K562 (cell line): Measurements from ENCODE around the gene BAIAP2. TPM values are rescaled to one million over a fixed set of nuclear protein-coding genes. Genes with fewer than 3 reads are reported as not detected.

Experiments
- BRCA1 ChIP-seq, 2 experiments: fragments of 450-650 bp in 1 of 2; sonication (generic) in 1 of 2; formaldehyde crosslinking in 1 of 2; IDR thresholded peaks; 2 replicates each; pipeline versions ENCODE4 v1.5.0 to v1.6.1; 2017 to 2020; ENCODE audit warnings: mild to moderate bottlenecking in 1 of 2, missing genetic modification reagents in 1 of 2
- CBX1 ChIP-seq: sonication (generic); IDR thresholded peaks from 2 replicates; pipeline ENCODE4 v1.6.1; 2016; ENCODE audit warnings: antibody characterized with exemption, low read depth, mild to moderate bottlenecking
- ESRRB ChIP-seq: fragments of 250-450 bp; sonication (Bioruptor Pico); IDR thresholded peaks from 2 replicates; pipeline ENCODE4 v1.5.0; 2020; ENCODE audit warnings: mild to moderate bottlenecking, moderate library complexity, borderline replicate concordance
- GABPA ChIP-seq: fragments of 200-800 bp; sonication (Bioruptor generic); conservative IDR thresholded peaks from 2 replicates; pipeline ENCODE4 v1.6.1; 2016; ENCODE audit warnings: low read depth, missing genetic modification characterization, missing compliant biosample characterization
- NEUROD1 ChIP-seq: fragments of 150-350 bp; IDR thresholded peaks from 2 replicates; pipeline ENCODE4 v1.6.1; 2014; ENCODE audit warnings: borderline replicate concordance, low read length, low read depth; ENCODE audit not compliant: partially characterized antibody
- POLR2A ChIP-seq: fragments of 450-650 bp; conservative IDR thresholded peaks from 2 replicates; pipeline ENCODE4 v1.6.1; 2016
- RBM39 ChIP-seq: fragments of 200-400 bp; formaldehyde crosslinking; optimal IDR thresholded peaks from 2 replicates; pipeline ENCODE3; 2018; ENCODE audit warnings: low read depth, low read length
- RFX1 ChIP-seq: fragments of 450-650 bp; IDR thresholded peaks from 2 replicates; pipeline ENCODE4 v1.6.1; 2016; ENCODE audit warnings: mild to moderate bottlenecking, moderate library complexity
- STAT5A ChIP-seq: IDR thresholded peaks from 2 replicates; pipeline ENCODE4 v1.6.1; 2012; ENCODE audit warnings: low read length, inconsistent platforms, borderline replicate concordance
- TARDBP ChIP-seq: fragments of 450-650 bp; IDR thresholded peaks from 2 replicates; pipeline ENCODE4 v1.6.1; 2016
- ZC3H4 ChIP-seq: sonication (generic); formaldehyde crosslinking; IDR thresholded peaks from 2 replicates; pipeline ENCODE4 v1.9.0; 2021; ENCODE audit warnings: missing genetic modification reagents, borderline replicate concordance
- ZNF12 ChIP-seq: sonication (generic); formaldehyde crosslinking; IDR thresholded peaks from 2 replicates; pipeline ENCODE4 v1.4.0; 2020; ENCODE audit warnings: mild to moderate bottlenecking, missing genetic modification reagents
- polyA plus RNA-seq, 8 experiments: library from polyadenylated mRNA; depleted of rRNA in 4 of 8; stranded (reverse) in 5 of 8; unstranded in 3 of 8; fragments of >200 nt; fragmentation: Nextera tagmentation in 2 of 8; fragmentation: Illumina TruSeq in 1 of 8; extraction: Ambion mirVana in 2 of 8; extraction: Trizol in 1 of 8; gene quantifications; 2 replicates each; pipeline versions ENCODE4 v1.2.1 to v1.2.3, GENCODE V29; 2011 to 2014; ENCODE audit warnings: inconsistent platforms in 1 of 8, missing spikeins in 1 of 8
- total RNA-seq, 7 experiments: library from RNA; depleted of rRNA in 6 of 7; stranded (reverse); fragments of >200 nt in 6 of 7; fragmentation: Illumina TruSeq in 2 of 7; extraction: Trizol in 2 of 7; gene quantifications; 2 replicates each; pipeline versions ENCODE4 v1.2.1 to v1.2.3, GENCODE V29; 2011 to 2021; ENCODE audit warnings: low replicate concordance in 1 of 7
- TF ChIP-seq, protein P1 (sequence below): fragments of 250-450 bp; sonication (Bioruptor Pico); IDR thresholded peaks from 2 replicates; pipeline ENCODE4 v1.4.0; 2020; ENCODE audit warnings: mild to moderate bottlenecking, moderate library complexity
- TF ChIP-seq, protein P2 (sequence below), 2 experiments: fragments of 450-650 bp; IDR thresholded peaks; 2 replicates each; pipeline ENCODE4 v1.6.1; 2018; ENCODE audit warnings: mild to moderate bottlenecking in 2 of 2, low read depth in 1 of 2; ENCODE audit not compliant: partially characterized antibody in 2 of 2
- TF ChIP-seq, protein P3 (sequence below): sonication (generic); formaldehyde crosslinking; IDR thresholded peaks from 2 replicates; pipeline ENCODE4 v1.8.1; 2023; ENCODE audit warnings: mild to moderate bottlenecking, missing genetic modification reagents
- TF ChIP-seq, protein P4 (sequence below): fragments of 450-650 bp; IDR thresholded peaks from 2 replicates; pipeline ENCODE4 v1.7.0; 2016; ENCODE audit warnings: borderline replicate concordance
- TF ChIP-seq, protein P5 (sequence below): fragments of 450-650 bp; IDR thresholded peaks from 2 replicates; pipeline ENCODE4 v1.6.1; 2014; ENCODE audit warnings: low read depth, mild to moderate bottlenecking, moderate library complexity, borderline replicate concordance

BAIAP2 gene
- total and polyA plus RNA-seq, 9 of the 15 experiments (the other 6 are each of a cell fraction or from before 2014, with no cell fraction given), result 2.3 to 51.6 (median 18.4) TPM

DNA sequence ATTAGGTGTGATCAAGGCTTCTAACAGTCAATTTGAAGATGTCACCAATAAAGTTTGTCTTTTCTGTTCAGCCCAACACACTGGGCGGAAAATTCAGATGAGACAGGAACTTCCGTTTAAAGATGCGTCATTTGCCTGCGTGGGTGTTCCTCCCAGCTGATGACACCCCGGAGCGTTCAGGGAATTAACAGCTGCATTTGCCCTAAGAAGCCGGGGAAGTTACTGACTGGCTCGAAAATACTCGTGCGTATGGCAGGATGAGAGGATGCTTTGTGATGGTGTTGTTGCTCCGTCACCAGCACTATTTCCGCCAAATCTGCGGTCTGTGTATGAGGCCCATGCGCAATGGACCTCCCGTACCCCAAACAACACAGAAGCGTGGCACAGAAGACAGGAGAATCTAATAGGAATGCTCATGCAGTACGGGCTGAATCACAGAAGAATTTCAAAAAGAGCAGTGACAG lies 118.4 kb downstream of the BAIAP2 start (continued):
- TF ChIP-seq BRCA1 (IDR thresholded peaks at IDR 0.05), result no peak
- no peak for TF ChIP-seq BRCA1 (CRISPR knock-in tag; IDR thresholded peaks at IDR 0.05)
- TF ChIP-seq TARDBP, result no peak
- TF ChIP-seq, protein P1, sequence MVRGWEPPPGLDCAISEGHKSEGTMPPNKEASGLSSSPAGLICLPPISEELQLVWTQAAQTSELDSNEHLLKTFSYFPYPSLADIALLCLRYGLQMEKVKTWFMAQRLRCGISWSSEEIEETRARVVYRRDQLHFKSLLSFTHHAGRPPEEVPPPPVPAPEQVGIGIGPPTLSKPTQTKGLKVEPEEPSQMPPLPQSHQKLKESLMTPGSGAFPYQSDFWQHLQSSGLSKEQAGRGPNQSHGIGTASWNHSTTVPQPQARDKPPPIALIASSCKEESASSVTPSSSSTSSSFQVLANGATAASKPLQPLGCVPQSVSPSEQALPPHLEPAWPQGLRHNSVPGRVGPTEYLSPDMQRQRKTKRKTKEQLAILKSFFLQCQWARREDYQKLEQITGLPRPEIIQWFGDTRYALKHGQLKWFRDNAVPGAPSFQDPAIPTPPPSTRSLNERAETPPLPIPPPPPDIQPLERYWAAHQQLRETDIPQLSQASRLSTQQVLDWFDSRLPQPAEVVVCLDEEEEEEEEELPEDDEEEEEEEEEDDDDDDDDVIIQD (CRISPR knock-in tag), result no peak
- no peak for TF ChIP-seq ZNF12 (CRISPR knock-in tag)
- TF ChIP-seq RBM39, result no peak
- no peak for TF ChIP-seq ESRRB (CRISPR knock-in tag)
- TF ChIP-seq POLR2A, result no peak
- TF ChIP-seq, protein P2, sequence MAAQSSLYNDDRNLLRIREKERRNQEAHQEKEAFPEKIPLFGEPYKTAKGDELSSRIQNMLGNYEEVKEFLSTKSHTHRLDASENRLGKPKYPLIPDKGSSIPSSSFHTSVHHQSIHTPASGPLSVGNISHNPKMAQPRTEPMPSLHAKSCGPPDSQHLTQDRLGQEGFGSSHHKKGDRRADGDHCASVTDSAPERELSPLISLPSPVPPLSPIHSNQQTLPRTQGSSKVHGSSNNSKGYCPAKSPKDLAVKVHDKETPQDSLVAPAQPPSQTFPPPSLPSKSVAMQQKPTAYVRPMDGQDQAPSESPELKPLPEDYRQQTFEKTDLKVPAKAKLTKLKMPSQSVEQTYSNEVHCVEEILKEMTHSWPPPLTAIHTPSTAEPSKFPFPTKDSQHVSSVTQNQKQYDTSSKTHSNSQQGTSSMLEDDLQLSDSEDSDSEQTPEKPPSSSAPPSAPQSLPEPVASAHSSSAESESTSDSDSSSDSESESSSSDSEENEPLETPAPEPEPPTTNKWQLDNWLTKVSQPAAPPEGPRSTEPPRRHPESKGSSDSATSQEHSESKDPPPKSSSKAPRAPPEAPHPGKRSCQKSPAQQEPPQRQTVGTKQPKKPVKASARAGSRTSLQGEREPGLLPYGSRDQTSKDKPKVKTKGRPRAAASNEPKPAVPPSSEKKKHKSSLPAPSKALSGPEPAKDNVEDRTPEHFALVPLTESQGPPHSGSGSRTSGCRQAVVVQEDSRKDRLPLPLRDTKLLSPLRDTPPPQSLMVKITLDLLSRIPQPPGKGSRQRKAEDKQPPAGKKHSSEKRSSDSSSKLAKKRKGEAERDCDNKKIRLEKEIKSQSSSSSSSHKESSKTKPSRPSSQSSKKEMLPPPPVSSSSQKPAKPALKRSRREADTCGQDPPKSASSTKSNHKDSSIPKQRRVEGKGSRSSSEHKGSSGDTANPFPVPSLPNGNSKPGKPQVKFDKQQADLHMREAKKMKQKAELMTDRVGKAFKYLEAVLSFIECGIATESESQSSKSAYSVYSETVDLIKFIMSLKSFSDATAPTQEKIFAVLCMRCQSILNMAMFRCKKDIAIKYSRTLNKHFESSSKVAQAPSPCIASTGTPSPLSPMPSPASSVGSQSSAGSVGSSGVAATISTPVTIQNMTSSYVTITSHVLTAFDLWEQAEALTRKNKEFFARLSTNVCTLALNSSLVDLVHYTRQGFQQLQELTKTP (IDR thresholded peaks at IDR 0.05; ENCODE audit: low read depth in 1 of 2, partially characterized antibody in 2 of 2), result peak in 1 of 2 experiments; percentile 24
- 0 out of 2 replicates have a peak, but pooled peaks have one; percentile 37 for TF ChIP-seq STAT5A
- peak; percentile 82 for TF ChIP-seq GABPA
- TF ChIP-seq, protein P3, sequence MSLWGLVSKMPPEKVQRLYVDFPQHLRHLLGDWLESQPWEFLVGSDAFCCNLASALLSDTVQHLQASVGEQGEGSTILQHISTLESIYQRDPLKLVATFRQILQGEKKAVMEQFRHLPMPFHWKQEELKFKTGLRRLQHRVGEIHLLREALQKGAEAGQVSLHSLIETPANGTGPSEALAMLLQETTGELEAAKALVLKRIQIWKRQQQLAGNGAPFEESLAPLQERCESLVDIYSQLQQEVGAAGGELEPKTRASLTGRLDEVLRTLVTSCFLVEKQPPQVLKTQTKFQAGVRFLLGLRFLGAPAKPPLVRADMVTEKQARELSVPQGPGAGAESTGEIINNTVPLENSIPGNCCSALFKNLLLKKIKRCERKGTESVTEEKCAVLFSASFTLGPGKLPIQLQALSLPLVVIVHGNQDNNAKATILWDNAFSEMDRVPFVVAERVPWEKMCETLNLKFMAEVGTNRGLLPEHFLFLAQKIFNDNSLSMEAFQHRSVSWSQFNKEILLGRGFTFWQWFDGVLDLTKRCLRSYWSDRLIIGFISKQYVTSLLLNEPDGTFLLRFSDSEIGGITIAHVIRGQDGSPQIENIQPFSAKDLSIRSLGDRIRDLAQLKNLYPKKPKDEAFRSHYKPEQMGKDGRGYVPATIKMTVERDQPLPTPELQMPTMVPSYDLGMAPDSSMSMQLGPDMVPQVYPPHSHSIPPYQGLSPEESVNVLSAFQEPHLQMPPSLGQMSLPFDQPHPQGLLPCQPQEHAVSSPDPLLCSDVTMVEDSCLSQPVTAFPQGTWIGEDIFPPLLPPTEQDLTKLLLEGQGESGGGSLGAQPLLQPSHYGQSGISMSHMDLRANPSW (CRISPR knock-in tag), result no peak
- TF ChIP-seq ZC3H4 (CRISPR knock-in tag), result no peak
- TF ChIP-seq, protein P4, sequence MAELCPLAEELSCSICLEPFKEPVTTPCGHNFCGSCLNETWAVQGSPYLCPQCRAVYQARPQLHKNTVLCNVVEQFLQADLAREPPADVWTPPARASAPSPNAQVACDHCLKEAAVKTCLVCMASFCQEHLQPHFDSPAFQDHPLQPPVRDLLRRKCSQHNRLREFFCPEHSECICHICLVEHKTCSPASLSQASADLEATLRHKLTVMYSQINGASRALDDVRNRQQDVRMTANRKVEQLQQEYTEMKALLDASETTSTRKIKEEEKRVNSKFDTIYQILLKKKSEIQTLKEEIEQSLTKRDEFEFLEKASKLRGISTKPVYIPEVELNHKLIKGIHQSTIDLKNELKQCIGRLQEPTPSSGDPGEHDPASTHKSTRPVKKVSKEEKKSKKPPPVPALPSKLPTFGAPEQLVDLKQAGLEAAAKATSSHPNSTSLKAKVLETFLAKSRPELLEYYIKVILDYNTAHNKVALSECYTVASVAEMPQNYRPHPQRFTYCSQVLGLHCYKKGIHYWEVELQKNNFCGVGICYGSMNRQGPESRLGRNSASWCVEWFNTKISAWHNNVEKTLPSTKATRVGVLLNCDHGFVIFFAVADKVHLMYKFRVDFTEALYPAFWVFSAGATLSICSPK, result no peak
- no peak for TF ChIP-seq CBX1
- no peak for TF ChIP-seq NEUROD1
- no peak for TF ChIP-seq RFX1
- TF ChIP-seq, protein P5, sequence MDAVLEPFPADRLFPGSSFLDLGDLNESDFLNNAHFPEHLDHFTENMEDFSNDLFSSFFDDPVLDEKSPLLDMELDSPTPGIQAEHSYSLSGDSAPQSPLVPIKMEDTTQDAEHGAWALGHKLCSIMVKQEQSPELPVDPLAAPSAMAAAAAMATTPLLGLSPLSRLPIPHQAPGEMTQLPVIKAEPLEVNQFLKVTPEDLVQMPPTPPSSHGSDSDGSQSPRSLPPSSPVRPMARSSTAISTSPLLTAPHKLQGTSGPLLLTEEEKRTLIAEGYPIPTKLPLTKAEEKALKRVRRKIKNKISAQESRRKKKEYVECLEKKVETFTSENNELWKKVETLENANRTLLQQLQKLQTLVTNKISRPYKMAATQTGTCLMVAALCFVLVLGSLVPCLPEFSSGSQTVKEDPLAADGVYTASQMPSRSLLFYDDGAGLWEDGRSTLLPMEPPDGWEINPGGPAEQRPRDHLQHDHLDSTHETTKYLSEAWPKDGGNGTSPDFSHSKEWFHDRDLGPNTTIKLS, result 0 out of 2 replicates have a peak, but pooled peaks have one; percentile 46
